Adrenal gland (tissue), 5 donors: Measurements from ENCODE around the gene WBP2.

Experiments
- CTCF ChIP-seq, 6 experiments: fragments of 450-650 bp in 4 of 6; fragments of 200-600 bp in 2 of 6; sonication (generic) in 1 of 6; IDR thresholded peaks; 1 replicate in 5 of 6; 2 replicates in 1 of 6; pipeline versions ENCODE4 v1.5.1 to v1.8.0; 2016 to 2021; ENCODE audit warnings: antibody characterized with exemption in 6 of 6, mild to moderate bottlenecking in 2 of 6, moderate library complexity in 1 of 6
- POLR2A ChIP-seq, 2 donors: fragments of 450-650 bp; IDR thresholded peaks; one replicate each; pipeline ENCODE4 v1.6.1; 2017; ENCODE audit warnings: antibody characterized with exemption in 2 of 2, mild to moderate bottlenecking in 2 of 2, moderate library complexity in 1 of 2
- donor health status: DM: no; HTN: no; CAD: no.

GRCh38 chr17:75813081-75814020, 41.8 kb downstream of the WBP2 start:
- TF ChIP-seq POLR2A (IDR thresholded peaks at IDR 0.05) (no peak), CTCF (IDR thresholded peaks at IDR 0.05) (no peak)
